NCI-H345 treated with DMSO at 0.1 percent for 48 hours (cell line): ENCODE results near the gene C2orf80.
"Not testable (repeated sequence)": the region's sequence is repeated elsewhere in the genome, so short reads cannot be mapped to it uniquely, and the experiment has no call there.

ENCODE experiments used
- DNase-seq: peaks from one replicate; lab custom pipeline; 2025; ENCODE audit not compliant: unreplicated experiment; lab: John Stamatoyannopoulos, UW

Gene C2orf80

GRCh38 chr2:208135794-208136715 is 53.8 kb downstream of the C2orf80 start:
- DNase-seq: no peak

GRCh38 chr2:208134928-208135586 is 54.8 kb downstream of the C2orf80 start:
- no peak for DNase-seq

- no peak for DNase-seq
Measured at GRCh38 chr2:208130712-208131110, 59.1 kb downstream of the C2orf80 start.

- DNase-seq: no peak
Measured at GRCh38 chr2:208129744-208130711, 59.8 kb downstream of the C2orf80 start, which contains the start of gene CRYGC. CRYGC (minus strand) TSS chr2:208129828; CDS start chr2:208129792, 36 bp downstream.

- no peak for DNase-seq
Measured at GRCh38 chr2:208128136-208128535, 61.7 kb downstream of the C2orf80 start.

- DNase-seq: no peak
Measured at GRCh38 chr2:208127090-208127489, 62.7 kb downstream of the C2orf80 start.

GRCh38 chr2:208125251-208125650 is 64.6 kb downstream of the C2orf80 start:
- DNase-seq: no peak

GRCh38 chr2:208124013-208124715 is 65.7 kb downstream of the C2orf80 start, which contains the start of gene CRYGD:
CRYGD (minus strand) TSS chr2:208124524; CDS start chr2:208124473, 51 bp downstream.
- DNase-seq: not testable (repeated sequence)

- DNase-seq: no peak
Measured at GRCh38 chr2:208122248-208122647, 67.6 kb downstream of the C2orf80 start.

- DNase-seq: no peak
Measured at GRCh38 chr2:208118918-208119317, 70.9 kb downstream of the C2orf80 start.

- not testable (repeated sequence) for DNase-seq
Measured at GRCh38 chr2:208117390-208117789, 72.4 kb downstream of the C2orf80 start.
